GM23338 (cell line): ENCODE results near the gene FILIP1. TPM values are rescaled to one million over a fixed set of nuclear protein-coding genes. Genes with fewer than 3 reads are reported as not detected.

Experiments used
- ATAC-seq: fragments of 200-7000 bp; cut with Tn5 transposase; 3 replicates; pipeline ENCODE4 v1.9.1; 2020
- DNase-seq: peaks from one replicate; pipeline ENCODE4 v3.0.0-alpha.2; 2015; ENCODE audit warnings: low spot score
- H2AFZ ChIP-seq: fragments of 200-600 bp; sonication (generic); 2 replicates; pipeline ENCODE4 v1.8.0; 2016; ENCODE audit warnings: antibody characterized with exemption, mild to moderate bottlenecking, moderate library complexity
- H3F3A ChIP-seq: fragments of 200-600 bp; sonication (generic); replicated peaks from 2 replicates; pipeline ENCODE4 v1.8.0; 2017; ENCODE audit warnings: antibody characterized with exemption, mixed run types, low read depth
- H3K27ac ChIP-seq: fragments of 200-600 bp; sonication (generic); 2 replicates; pipeline ENCODE4 v1.6.1; 2016; ENCODE audit warnings: low read depth
- H3K27me3 ChIP-seq: fragments of 200-600 bp; sonication (generic); 2 replicates; pipeline ENCODE4 v1.8.0; 2016; ENCODE audit warnings: mild to moderate bottlenecking, mixed run types, moderate library complexity; ENCODE audit not compliant: insufficient read depth
- H3K36me3 ChIP-seq: fragments of 200-600 bp; sonication (generic); 2 replicates; pipeline ENCODE4 v1.8.0; 2016; ENCODE audit warnings: mild to moderate bottlenecking; ENCODE audit not compliant: insufficient read depth
- H3K4me1 ChIP-seq: fragments of 200-600 bp; sonication (generic); 2 replicates; pipeline ENCODE4 v1.8.0; 2016; ENCODE audit warnings: mild to moderate bottlenecking, moderate library complexity; ENCODE audit not compliant: insufficient read depth
- H3K4me2 ChIP-seq: fragments of 200-600 bp; sonication (generic); 2 replicates; pipeline ENCODE4 v1.7.1; 2017; ENCODE audit warnings: mixed run types
- H3K4me3 ChIP-seq: fragments of 200-600 bp; sonication (generic); 2 replicates; pipeline ENCODE4 v1.6.1; 2016; ENCODE audit warnings: mixed run types
- H3K79me2 ChIP-seq: fragments of 200-600 bp; sonication (generic); replicated peaks from 2 replicates; pipeline ENCODE4 v1.8.0; 2017; ENCODE audit warnings: mild to moderate bottlenecking; ENCODE audit not compliant: insufficient read depth
- H3K9me2 ChIP-seq: fragments of 200-600 bp; sonication (generic); 2 replicates; pipeline ENCODE4 v1.8.0; 2017; ENCODE audit not compliant: insufficient read depth
- H4K20me1 ChIP-seq: fragments of 200-600 bp; sonication (generic); replicated peaks from 2 replicates; pipeline ENCODE4 v1.8.0; 2017; ENCODE audit warnings: mild to moderate bottlenecking; ENCODE audit not compliant: insufficient read depth
- H3K27ac Mint-ChIP-seq: 2 replicates; pipeline ENCODE4 v1.8.0; 2020; ENCODE audit warnings: inconsistent platforms, mild to moderate bottlenecking, moderate library complexity, mixed read lengths
- H3K27me3 Mint-ChIP-seq: 3 replicates; pipeline ENCODE4 v1.8.0; 2022; ENCODE audit warnings: low read depth, mild to moderate bottlenecking, moderate library complexity, mixed read lengths, inconsistent platforms; ENCODE audit not compliant: insufficient read depth, poor library complexity
- H3K36me3 Mint-ChIP-seq: 3 replicates; pipeline ENCODE4 v1.8.0; 2021; ENCODE audit warnings: low read depth, mild to moderate bottlenecking, inconsistent platforms, moderate library complexity, mixed read lengths
- H3K4me1 Mint-ChIP-seq: 3 replicates; pipeline ENCODE4 v1.8.0; 2020; ENCODE audit warnings: mild to moderate bottlenecking, inconsistent platforms, mixed read lengths
- H3K4me3 Mint-ChIP-seq: 3 replicates; pipeline ENCODE4 v1.8.0; 2021; ENCODE audit warnings: moderate library complexity, mild to moderate bottlenecking, inconsistent platforms, mixed read lengths
- H3K9me3 Mint-ChIP-seq: 3 replicates; pipeline ENCODE4 v1.8.0; 2020; ENCODE audit warnings: moderate library complexity, mild to moderate bottlenecking, inconsistent platforms, mixed read lengths
- CREB1 ChIP-seq: fragments of 250-450 bp; sonication (Bioruptor Pico); IDR thresholded peaks from 2 replicates; pipeline ENCODE4 v1.5.0; 2020; ENCODE audit warnings: low read depth, mild to moderate bottlenecking, moderate library complexity
- CTCF ChIP-seq, 2 experiments: fragments of 200-600 bp in 1 of 2; sonication (generic) in 1 of 2; conservative IDR thresholded peaks; 2 replicates each; pipeline versions ENCODE4 v1.5.1 to v1.6.1; 2016 to 2017; ENCODE audit warnings: antibody characterized with exemption in 2 of 2, low read depth in 2 of 2, mild to moderate bottlenecking in 2 of 2, moderate library complexity in 1 of 2
- ETS1 ChIP-seq: IDR thresholded peaks from 2 replicates; pipeline ENCODE4 v1.6.1; 2016; ENCODE audit warnings: antibody characterized with exemption
- JUNB ChIP-seq: IDR thresholded peaks from one replicate; pipeline ENCODE4 v1.6.1; 2016; ENCODE audit warnings: antibody characterized with exemption; ENCODE audit not compliant: unreplicated experiment
- NANOG ChIP-seq: IDR thresholded peaks from 2 replicates; pipeline ENCODE4 v1.6.1; 2016; ENCODE audit warnings: antibody characterized with exemption, borderline replicate concordance
- REST ChIP-seq: IDR thresholded peaks from one replicate; pipeline ENCODE4 v1.6.1; 2018; ENCODE audit warnings: antibody characterized with exemption; ENCODE audit not compliant: unreplicated experiment
- STAT1 ChIP-seq: IDR thresholded peaks from one replicate; pipeline ENCODE4 v1.6.1; 2016; ENCODE audit warnings: antibody characterized with exemption; ENCODE audit not compliant: unreplicated experiment
- ZNF114 ChIP-seq: fragments of 250-450 bp; sonication (Bioruptor Pico); IDR thresholded peaks from 2 replicates; pipeline ENCODE4 v1.5.0; 2020; ENCODE audit warnings: mild to moderate bottlenecking, moderate library complexity
- ZNF331 ChIP-seq: fragments of 250-450 bp; sonication (Bioruptor Pico); IDR thresholded peaks from 2 replicates; pipeline ENCODE4 v1.5.0; 2020; ENCODE audit warnings: low read depth, mild to moderate bottlenecking, moderate library complexity
- ZNF462 ChIP-seq: fragments of 250-450 bp; sonication (Bioruptor Pico); IDR thresholded peaks from 2 replicates; pipeline ENCODE4 v1.5.0; 2020; ENCODE audit warnings: mild to moderate bottlenecking, moderate library complexity
- polyA plus RNA-seq: library from polyadenylated mRNA; unstranded; fragments of >200 nt; fragmentation: Nextera tagmentation; extraction: Ambion mirVana; gene quantifications from 2 replicates; pipeline ENCODE4 v1.2.1, GENCODE V29; 2016
- total RNA-seq: library from RNA; depleted of rRNA; stranded (reverse); fragments of >200 nt; shearing (Covaris generic); gene quantifications from 2 replicates; pipeline ENCODE4 v1.2.3, GENCODE V29; 2014

Gene FILIP1
- total and polyA plus RNA-seq, 2 experiments from 2014 or later: 3.7 to 6.4 TPM

- Mint-ChIP-seq H3K4me1 (no peaks in the 10 kb centered on the region), H3K36me3 (no peaks in the 10 kb centered on the region), H3K4me3 (no peak overlapping the region), H3K27me3 (peaks cover 2% of the 10 kb centered on the region), H3K27ac (no peak overlapping the region), H3K9me3 (no peaks in the 10 kb centered on the region)
- Histone ChIP-seq H3K79me2 (no peaks in the 10 kb centered on the region), H2AFZ (no peak overlapping the region), H3K4me1 (no peaks in the 10 kb centered on the region), H3K27me3 (no peaks in the 10 kb centered on the region), H4K20me1 (no peaks in the 10 kb centered on the region), H3K27ac (no peak overlapping the region), H3K4me3 (no peak overlapping the region), H3K36me3 (no peaks in the 10 kb centered on the region), H3F3A (no peaks in the 10 kb centered on the region), H3K9me2 (no peaks in the 10 kb centered on the region; the same call in 1 of the 2 replicates), H3K4me2 (no peak overlapping the region)
- DNase-seq (no peak), ATAC-seq (no peak)
- TF ChIP-seq ETS1: no peak
- TF ChIP-seq ZNF462 (CRISPR knock-in tag): no peak
- TF ChIP-seq NANOG: no peak
- no peak for TF ChIP-seq ZNF114 (CRISPR knock-in tag)
- TF ChIP-seq CREB1 (CRISPR knock-in tag): no peak
Observed at GRCh38 chr6:75460681-75461080, 32.9 kb downstream of the FILIP1 start.

- H3K4me3 ChIP-seq: no peak overlapping the region
- no peaks in the 10 kb centered on the region for H3F3A ChIP-seq
- H3K9me2 ChIP-seq: no peaks in the 10 kb centered on the region; the same call in 1 of the 2 replicates
- Mint-ChIP-seq H3K4me3 (no peak overlapping the region), H3K4me1 (no peaks in the 10 kb centered on the region), H3K27me3 (peaks cover 2% of the 10 kb centered on the region), H3K27ac (no peak overlapping the region), H3K9me3 (no peaks in the 10 kb centered on the region), H3K36me3 (no peaks in the 10 kb centered on the region)
- no peaks in the 10 kb centered on the region for H4K20me1 ChIP-seq
- no peaks in the 10 kb centered on the region for H3K79me2 ChIP-seq
- no peak overlapping the region for H2AFZ ChIP-seq
- H3K4me1 ChIP-seq: no peaks in the 10 kb centered on the region
- no peak for ATAC-seq
- no peak for DNase-seq
- no peaks in the 10 kb centered on the region for H3K27me3 ChIP-seq
- H3K36me3 ChIP-seq: no peaks in the 10 kb centered on the region
- no peak overlapping the region for H3K27ac ChIP-seq
- H3K4me2 ChIP-seq: no peak overlapping the region
- no peak for TF ChIP-seq REST
- no peak for TF ChIP-seq ZNF331 (CRISPR knock-in tag)
- no peak for TF ChIP-seq ZNF114 (CRISPR knock-in tag)
- no peak for TF ChIP-seq STAT1
- TF ChIP-seq CTCF (conservative IDR thresholded peaks at IDR 0.05; ENCODE audit: low read depth in 2 of 2): no peak
- no peak for TF ChIP-seq JUNB
Observed at GRCh38 chr6:75458895-75459294, 34.7 kb downstream of the FILIP1 start.
